K562 treated with DMSO at 1 percent for 12 hours (cell line): ENCODE results near the gene KRTAP20-4. TPM values are rescaled to one million over a fixed set of nuclear protein-coding genes. Genes with fewer than 3 reads are reported as not detected.

ENCODE experiments used
- total RNA-seq: library from RNA; unstranded; fragments of 300-600 nt; gene quantifications from 2 replicates; pipeline ENCODE4 v1.2.3, GENCODE V29; 2022; ENCODE audit not compliant: insufficient read depth

The KRTAP20-4 gene
- total RNA-seq: not detected in 2 replicates

DNA sequence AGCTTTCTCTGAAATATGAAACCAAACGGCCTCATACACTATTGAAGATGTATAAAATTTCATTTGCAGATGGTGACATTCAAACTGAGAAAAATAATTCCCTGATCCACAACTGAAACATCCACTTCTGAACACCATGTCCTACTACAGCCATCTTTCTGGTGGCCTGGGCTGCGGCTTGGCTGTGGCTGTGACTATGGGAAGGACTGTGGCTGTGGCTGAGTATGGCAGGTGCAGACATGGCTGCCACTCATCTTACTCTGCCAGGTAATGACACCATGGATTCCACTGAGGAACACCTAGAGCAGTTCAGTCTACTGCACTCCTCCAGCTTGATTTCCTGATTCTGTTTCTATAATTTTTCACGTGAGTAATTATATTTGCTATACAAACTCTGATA lies at the start of gene KRTAP20-4:
KRTAP20-4 (plus strand) TSS at position 106 of the 400 bp plus-strand sequence.

DNA sequence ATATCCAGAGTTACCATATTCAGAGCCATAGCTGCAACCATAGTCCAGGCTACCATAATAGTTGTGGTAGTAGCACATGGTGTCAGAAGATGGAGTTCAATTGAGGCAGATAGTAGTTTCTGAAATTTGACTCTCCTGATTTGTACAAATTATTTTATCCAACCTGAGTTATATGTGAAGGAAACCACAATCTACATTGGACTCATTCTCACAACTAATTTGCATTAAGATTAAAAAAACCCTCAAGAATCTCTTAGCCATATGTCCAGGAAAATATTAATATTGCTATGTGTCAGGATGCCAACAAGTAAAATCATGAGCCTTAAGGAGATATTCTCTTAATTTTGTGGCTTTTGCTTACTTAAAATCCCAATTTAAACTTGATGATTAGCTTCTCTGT lies 30.1 kb upstream of the KRTAP20-4 start, which contains the start of gene KRTAP22-2:
KRTAP22-2 (minus strand) TSS at position 101 of the 400 bp plus-strand sequence.

DNA sequence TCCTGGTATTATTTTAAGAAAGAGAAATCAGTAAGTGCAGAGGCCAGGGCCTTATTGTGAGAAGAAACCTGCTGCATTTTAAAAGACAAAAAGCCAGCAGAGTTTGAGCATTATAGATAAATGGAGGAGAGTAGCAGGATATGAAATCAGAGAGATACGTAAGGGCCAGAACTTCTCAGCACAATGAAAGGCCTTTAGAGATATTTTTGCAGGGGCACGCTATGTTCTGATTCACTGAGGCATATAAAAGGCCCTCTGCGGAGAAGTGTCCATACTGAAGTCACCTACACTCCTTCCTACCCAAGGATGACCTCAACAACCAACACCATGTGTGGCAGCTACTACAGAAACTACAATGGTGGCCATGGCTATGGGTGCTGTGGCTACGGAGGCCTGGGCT lies 28.3 kb upstream of the KRTAP20-4 start, which contains the start of gene KRTAP6-3:
KRTAP6-3 (plus strand) TSS at position 301 of the 400 bp plus-strand sequence; CDS start at position 307, 6 bp downstream.

DNA sequence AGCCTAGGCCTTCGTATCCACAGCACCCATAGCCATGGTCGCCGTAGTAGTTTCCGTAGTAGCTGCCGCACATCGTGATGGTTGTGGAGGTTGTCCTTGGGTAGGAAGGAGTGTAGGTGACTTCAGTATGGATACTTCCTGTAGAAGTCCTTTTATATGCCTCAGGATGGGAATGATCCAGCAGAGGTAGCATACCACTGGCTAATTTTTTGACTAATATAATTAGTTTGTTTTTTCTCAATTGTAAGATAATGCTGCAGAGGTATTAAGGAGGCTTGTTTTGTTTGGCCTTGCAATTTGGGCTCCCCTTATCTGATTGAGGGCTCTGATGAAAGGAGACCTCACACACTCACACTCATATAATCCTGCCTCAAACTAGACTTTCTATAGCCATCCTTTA lies 21.6 kb upstream of the KRTAP20-4 start, which contains the start of gene KRTAP6-2:
KRTAP6-2 (minus strand) TSS at position 101 of the 400 bp plus-strand sequence; CDS start at position 73, 28 bp downstream.

DNA sequence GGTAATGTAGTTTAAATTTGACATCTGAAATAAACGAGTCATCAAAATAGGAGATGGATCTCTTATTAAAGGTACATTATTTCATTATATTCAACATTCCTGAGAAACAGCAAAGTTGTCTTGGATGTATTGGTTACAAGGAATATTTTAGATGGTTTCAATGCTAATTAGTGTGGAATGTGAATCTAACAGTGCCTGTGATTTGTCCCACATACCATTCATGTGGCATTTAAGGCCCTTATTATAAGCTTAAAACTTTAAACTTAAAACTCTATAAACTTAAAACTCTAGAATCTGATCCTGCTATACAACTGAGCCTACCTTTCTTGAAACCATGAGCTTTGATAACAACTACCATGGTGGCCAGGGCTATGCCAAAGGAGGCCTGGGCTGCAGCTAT lies 19.6 kb upstream of the KRTAP20-4 start, which contains the start of gene KRTAP22-1:
KRTAP22-1 (plus strand) TSS at position 301 of the 400 bp plus-strand sequence.

DNA sequence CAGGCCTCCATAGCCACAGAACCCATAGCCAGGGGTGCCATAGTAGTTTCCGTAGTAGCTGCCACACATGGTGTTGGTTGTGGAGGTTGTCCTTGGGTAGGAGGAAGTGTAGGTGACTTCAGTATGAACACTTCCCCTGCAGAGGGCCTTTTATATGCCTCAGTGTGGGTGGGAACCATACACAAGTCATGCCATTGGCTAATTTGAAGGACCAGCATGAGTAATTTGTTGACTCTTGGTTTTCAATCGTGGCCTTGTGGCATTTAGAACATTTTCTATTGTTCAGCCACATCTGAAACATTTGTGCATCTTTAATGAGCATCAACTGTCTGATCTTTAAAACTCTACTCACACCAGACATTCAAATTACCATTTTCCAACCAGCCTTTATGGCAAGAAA lies 6.6 kb upstream of the KRTAP20-4 start, which contains the start of gene KRTAP6-1:
KRTAP6-1 (minus strand) TSS at position 95 of the 400 bp plus-strand sequence; CDS start at position 69, 26 bp downstream.

DNA sequence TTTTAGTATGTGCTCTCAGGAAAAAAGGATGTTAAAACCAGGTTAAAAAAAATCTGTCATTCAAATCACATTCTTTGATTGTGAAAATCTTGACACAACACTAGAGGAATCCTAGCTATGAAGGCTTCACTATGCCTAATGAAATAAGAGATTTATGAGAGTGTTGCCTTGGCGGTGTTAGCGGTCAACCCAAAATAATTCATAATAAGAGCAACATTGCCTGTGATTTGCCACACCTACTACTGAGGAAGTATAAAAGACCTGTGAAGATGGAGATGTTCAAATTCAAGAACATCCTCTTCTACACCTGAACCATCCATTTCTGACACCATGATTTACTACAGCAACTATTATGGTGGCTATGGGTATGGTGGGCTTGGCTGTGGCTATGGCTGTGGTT lies 4.3 kb upstream of the KRTAP20-4 start, which contains the start of gene KRTAP20-1:
KRTAP20-1 (plus strand) TSS at position 301 of the 400 bp plus-strand sequence; CDS start at position 331, 30 bp downstream.

DNA sequence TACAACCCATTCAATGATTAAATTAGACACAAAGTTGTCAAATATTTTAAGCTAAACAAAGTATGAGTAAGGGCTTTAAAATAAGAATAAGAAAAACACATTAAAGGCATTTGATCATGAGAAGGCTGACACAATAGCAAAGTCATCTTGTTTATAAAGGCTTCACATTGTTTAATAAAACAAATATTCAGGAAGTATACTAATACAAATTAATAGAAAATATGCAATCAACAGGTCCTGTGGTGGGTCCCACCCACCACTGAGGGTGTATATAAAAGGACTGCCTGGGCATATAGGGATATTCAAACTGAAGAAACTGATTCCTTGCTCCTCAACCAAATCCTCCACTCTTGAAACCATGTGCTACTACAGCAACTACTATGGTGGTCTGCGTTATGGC lies 14.5 kb downstream of the KRTAP20-4 start, which contains the start of gene KRTAP20-2:
KRTAP20-2 (plus strand) TSS at position 301 of the 400 bp plus-strand sequence; CDS start at position 359, 58 bp downstream.

DNA sequence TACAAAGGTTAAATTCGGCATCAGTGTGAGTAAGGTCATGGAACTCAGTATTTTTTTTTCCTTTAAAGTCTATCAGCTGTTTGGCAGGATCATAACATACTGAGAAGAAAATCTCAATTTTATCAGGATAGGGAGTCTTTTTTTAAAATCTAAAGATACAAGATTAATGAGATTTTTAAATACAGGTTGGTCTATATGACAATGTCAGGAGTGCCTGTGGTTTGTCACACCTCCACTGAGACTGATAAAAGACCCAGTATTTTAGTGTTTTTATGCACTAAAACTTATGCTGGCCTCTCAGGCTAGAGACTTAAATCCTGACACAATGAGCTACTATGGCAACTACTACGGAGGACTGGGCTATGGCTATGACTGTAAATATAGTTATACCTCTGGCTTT lies 22.1 kb downstream of the KRTAP20-4 start, which contains the start of gene KRTAP20-3:
KRTAP20-3 (plus strand) TSS at position 301 of the 400 bp plus-strand sequence.

Other genes with a start within 250 kb of the KRTAP20-4 start
- gene KRTAP13-2, start 248.4 kb upstream of the KRTAP20-4 start, total RNA-seq: not detected in 2 replicates
- not detected in 2 replicates for gene KRTAP13-1, start 224.6 kb upstream of the KRTAP20-4 start, total RNA-seq
- gene KRTAP13-3, start 194.7 kb upstream of the KRTAP20-4 start, total RNA-seq: not detected in 2 replicates
- not detected in 2 replicates for gene KRTAP13-4, start 190.4 kb upstream of the KRTAP20-4 start, total RNA-seq
- not detected in 2 replicates for gene KRTAP15-1, start 180.4 kb upstream of the KRTAP20-4 start, total RNA-seq
- not detected in 2 replicates for gene KRTAP19-1, start 140.3 kb upstream of the KRTAP20-4 start, total RNA-seq
- gene KRTAP19-2, start 133.2 kb upstream of the KRTAP20-4 start, total RNA-seq: not detected in 2 replicates
- not detected in 2 replicates for gene KRTAP19-3, start 128.6 kb upstream of the KRTAP20-4 start, total RNA-seq
- gene KRTAP19-4, start 123.5 kb upstream of the KRTAP20-4 start, total RNA-seq: not detected in 2 replicates
- gene KRTAP19-5, start 118.5 kb upstream of the KRTAP20-4 start, total RNA-seq: not detected in 2 replicates
- not detected in 2 replicates for gene KRTAP19-6, start 78.8 kb upstream of the KRTAP20-4 start, total RNA-seq
- not detected in 2 replicates for gene KRTAP19-7, start 59.3 kb upstream of the KRTAP20-4 start, total RNA-seq
- not detected in 2 replicates for gene KRTAP22-2, start 30.2 kb upstream of the KRTAP20-4 start, total RNA-seq
- not detected in 2 replicates for gene KRTAP6-3, start 28.2 kb upstream of the KRTAP20-4 start, total RNA-seq
- gene KRTAP6-2, start 21.7 kb upstream of the KRTAP20-4 start, total RNA-seq: not detected in 2 replicates
- not detected in 2 replicates for gene KRTAP22-1, start 19.5 kb upstream of the KRTAP20-4 start, total RNA-seq
- not detected in 2 replicates for gene KRTAP6-1, start 6.7 kb upstream of the KRTAP20-4 start, total RNA-seq
- gene KRTAP20-1, start 4.2 kb upstream of the KRTAP20-4 start, total RNA-seq: not detected in 2 replicates
- not detected in 2 replicates for gene KRTAP20-2, start 14.6 kb downstream of the KRTAP20-4 start, total RNA-seq
- not detected in 2 replicates for gene KRTAP20-3, start 22.2 kb downstream of the KRTAP20-4 start, total RNA-seq
- not detected in 2 replicates for gene KRTAP21-3, start 98.2 kb downstream of the KRTAP20-4 start, total RNA-seq
- gene KRTAP21-2, start 126.6 kb downstream of the KRTAP20-4 start, total RNA-seq: not detected in 2 replicates
- gene KRTAP21-1, start 134.8 kb downstream of the KRTAP20-4 start, total RNA-seq: not detected in 2 replicates
- gene KRTAP8-1, start 192.6 kb downstream of the KRTAP20-4 start, total RNA-seq: not detected in 2 replicates
- not detected in 2 replicates for gene KRTAP7-1, start 209.1 kb downstream of the KRTAP20-4 start, total RNA-seq